Measurements from ENCODE around the gene NTSR2.

The NTSR2 gene

GRCh38 chr2:11669454-11670291 is at the start of gene NTSR2:
Gene NTSR2, minus strand, starts transcription at chr2:11670195. Its CDS starts 66 bp downstream, at chr2:11670129.
- DNase-seq = no peak

DNA sequence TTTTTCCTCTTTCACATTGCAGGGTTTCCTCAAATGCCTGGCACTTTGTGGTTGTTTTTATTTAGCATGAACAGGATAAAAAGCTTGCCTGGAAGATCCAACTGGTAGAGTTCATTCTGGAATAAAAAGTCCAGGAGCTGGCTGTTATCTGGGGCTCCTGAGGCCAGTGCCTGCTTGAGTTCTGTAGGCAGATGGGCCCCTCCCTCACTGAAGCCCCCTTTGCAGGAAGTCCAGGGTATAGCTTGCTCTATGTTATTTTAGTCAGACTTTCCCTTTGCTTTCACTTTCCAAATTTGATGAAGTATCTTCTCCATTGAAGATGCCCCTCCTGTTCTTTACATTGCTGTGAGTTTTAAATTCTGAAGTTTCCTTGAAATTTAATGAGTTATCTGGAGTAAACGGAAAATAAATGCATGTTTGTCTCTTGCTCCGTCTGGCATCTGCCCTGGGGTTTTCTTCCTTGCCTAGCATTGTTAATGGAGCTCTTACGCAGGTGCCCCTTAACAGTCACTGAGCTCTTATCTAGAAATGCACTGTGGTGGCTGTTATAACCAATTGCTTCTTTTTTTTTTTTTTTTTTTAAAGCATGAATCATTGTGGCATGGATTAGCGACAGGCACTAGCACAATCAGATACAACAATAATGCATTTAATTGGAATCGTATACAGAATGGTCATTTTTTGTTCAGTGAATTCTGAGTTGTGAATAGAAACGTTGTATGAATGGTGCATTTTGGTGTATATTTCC is 49.4 kb upstream of the NTSR2 start:
- DNase-seq = no peak

DNA sequence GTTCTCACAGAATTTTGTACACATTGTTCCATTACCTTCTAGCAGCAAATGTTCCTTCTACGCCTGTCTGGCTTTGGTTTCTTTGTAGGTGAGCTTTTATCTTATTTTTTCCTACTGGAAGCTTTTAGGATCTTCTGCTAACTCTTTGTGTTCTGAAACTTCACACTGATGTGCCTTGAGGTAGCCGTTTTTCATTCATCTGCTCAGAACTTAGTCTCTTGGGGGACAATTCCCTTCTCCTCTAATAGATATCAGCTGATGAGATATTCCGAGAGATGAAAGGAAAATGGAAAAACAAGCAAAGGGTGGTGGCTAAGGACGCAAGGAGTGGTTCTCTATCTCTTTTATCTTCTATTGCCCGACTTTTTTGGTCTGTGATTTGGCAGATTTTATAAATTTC is 48.6 kb upstream of the NTSR2 start:
- no peak for DNase-seq

GRCh38 chr2:11717623-11718022 is 47.6 kb upstream of the NTSR2 start:
- DNase-seq = no peak

DNA sequence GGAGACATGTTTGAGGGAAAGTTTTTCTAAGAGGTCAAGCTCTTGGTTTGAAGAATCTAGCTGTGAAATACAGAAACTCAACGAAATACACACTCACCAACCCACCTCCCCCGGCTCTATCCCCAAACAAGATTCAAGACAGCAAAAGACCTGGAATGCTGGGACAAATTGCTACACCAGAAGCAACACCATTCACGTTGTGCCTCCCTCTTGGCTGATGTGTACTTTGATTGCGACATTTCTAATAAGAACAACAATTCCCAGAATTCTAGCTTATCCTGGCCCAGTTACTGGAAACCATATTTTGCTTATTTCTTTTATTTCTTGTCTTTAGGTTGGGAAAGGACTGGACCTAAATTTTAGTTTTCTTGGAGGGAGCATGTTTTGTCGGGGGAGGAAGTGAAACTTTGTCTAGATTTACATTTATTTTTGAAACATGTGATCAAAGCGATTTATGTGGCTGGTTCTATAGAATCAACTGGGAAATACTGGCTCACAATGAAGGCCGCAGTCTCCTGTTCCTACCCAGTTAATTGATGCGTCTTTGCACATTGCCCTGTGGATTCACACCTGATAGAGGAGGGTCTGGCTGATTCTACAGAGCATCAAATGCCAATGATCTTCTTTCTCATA is 46.8 kb upstream of the NTSR2 start:
- no peak for DNase-seq

DNA sequence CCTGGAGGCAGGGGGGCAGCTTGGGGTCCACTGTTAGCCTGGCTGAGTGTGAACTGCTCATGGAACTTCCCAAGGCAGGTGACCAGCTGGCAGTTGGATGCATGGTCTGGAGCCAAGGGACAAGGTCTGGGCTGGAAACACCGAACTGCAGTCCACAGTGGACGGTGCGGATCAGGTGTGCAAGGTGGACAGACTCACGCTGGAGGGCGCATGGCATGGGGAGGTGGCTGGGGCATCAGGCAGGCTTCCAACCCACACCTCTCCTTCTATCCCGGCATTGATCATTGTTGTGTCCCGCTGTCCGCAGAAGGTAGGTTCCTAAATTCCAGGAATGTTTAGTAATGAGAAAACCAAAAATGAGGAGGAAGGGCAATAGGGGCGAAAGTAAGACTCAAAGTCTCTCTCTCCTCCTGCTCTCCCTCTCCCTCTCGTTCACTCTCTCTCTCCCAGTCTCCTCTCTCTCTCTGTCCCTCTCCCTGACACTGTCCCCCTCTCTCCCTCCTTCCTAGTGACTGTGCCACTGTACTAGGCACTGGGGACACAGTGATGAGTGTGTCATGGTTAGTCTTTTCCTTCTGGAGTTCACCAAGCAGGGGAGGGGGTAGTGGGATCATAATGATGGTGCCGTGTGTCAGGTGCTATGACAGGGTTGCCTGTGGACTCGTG is 46.1 kb upstream of the NTSR2 start:
- no peak for DNase-seq

GRCh38 chr2:11713815-11714214 is 43.8 kb upstream of the NTSR2 start:
- no peak for DNase-seq

DNA sequence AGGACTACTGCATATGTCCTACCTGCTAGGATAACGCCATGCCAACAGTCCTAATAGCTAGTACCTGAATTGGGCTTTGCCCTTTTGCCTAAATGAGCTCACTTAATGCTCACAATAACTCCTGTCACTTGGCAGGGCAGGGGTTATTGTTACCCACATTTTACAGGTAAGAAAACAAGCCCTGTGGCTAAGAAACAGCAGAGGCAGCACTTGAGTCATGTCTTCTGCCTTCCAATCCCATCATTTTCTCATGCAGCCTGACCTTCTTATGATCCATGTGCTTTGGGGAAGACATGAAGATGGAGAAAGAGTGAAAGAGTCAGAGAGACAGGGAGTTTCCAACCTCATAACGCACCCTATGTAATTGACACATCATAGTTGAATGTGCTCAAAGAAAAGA is 42.9 kb upstream of the NTSR2 start:
- DNase-seq = no peak

GRCh38 chr2:11711751-11712150 is 41.8 kb upstream of the NTSR2 start:
- DNase-seq = no peak

DNA sequence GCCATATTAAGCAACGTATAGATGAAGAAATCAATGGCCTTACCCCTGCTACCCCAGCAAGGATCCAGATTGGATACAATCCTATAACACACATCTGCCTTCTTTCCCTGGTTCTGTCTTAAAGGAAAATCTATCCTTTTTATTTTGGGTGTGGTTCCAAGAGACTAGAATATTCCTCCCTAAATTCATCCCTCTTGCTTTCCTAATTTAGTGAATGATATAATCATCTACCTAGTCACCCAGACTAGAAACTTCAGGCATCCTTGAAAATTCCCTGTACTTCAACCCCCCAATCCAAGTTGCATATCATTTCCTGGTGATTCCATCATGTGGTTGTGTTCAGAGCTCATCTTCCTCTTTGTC is 41.3 kb upstream of the NTSR2 start:
- DNase-seq = no peak

- DNase-seq = no peak
These were observed 40.8 kb upstream of the NTSR2 start for GRCh38 chr2:11710632-11711353.

- DNase-seq = no peak
These were observed 40.2 kb upstream of the NTSR2 start for GRCh38 chr2:11710210-11710609.

- no peak for DNase-seq
These were observed 39.3 kb upstream of the NTSR2 start for GRCh38 chr2:11709293-11709692.

DNA sequence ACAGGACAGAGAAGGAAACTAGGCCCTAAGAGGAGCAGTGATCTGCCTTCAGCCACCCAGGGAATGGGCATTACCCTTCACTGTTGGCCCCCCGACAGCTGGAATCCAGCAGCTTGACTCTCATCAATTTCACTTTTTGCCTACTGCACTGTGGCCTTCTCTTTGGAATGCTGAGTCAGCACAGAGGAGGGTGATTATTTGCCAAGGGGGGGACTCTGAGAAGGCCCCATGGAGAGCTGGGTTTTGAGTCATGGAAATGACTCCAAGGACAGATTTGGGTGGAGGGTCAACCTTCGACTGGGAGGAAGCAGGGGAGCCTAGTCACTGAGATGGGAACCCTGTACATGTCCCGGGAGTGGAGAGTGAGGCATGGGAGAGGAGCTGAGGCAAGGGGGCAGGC is 38.1 kb upstream of the NTSR2 start:
- DNase-seq = no peak

- DNase-seq = no peak
These were observed 35.7 kb upstream of the NTSR2 start for GRCh38 chr2:11705711-11706110.

DNA sequence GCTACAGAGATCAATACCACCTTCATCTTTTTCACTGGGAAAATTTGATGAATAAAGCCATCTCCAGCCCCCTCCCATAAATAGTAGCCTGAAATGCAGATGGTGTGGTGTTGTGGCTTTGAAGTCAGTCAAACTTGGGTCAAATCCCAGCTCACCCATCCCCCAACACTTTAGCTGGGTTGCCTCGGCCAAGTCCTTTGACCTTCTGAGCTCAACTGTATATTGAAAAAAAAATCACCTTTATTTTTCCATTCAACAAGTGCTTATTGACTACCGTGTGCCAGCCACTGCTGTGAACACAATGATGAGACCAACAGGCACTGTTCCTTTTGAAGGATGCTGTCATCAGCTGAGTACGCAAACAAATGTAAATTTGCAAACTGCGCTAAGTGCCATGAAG is 35.1 kb upstream of the NTSR2 start:
- DNase-seq = no peak

DNA sequence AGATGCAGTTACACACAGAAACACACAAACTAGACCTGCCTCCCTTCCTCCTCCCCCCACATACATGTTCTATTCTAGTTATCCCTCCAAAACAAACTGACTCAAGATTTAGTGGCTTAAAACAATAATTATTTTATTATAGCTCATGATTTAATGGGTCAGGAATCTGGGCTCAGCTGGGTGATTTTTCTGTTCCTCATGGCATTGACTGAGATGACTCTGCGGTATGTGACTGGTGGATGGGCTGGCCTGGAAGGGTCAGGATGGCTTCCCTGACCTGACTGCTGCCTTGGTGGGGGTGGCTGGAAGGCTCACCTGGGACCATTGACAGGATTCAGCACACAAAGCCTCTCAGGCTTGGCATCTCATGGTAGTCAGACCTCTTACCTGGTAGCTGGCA is 33.7 kb upstream of the NTSR2 start:
- DNase-seq = no peak

DNA sequence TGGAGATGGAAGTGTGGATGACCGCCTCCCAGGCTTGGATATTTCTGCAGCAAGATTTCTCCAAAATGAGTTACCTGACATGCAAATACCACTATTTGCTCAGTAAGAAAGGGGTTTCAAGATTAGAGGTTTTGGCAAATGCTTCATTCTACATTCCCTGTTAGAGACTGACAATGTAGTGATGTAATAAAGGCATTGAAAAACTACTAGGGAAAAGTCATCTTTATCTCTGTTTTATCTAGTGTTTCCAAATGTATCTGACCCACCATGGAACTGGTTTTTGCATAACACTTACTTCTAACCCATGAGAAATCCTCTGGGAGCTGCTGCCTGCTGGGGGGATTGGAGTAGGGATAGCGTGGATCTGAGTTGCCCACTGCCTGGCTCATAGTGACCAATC is 33.0 kb upstream of the NTSR2 start:
- DNase-seq = no peak

- DNase-seq = no peak
These were observed 31.8 kb upstream of the NTSR2 start for GRCh38 chr2:11701751-11702301.

GRCh38 chr2:11701206-11701605 is 31.2 kb upstream of the NTSR2 start:
- no peak for DNase-seq

GRCh38 chr2:11699686-11700670 is 30.0 kb upstream of the NTSR2 start:
- no peak for DNase-seq

Measured in NCI-H526 (cell line).